GM12892 (cell line): Measurements from ENCODE around the gene CAMTA1.

Experiments
- DNase-seq: peaks from one replicate; pipeline ENCODE4 v3.0.0; 2011; ENCODE audit not compliant: insufficient read length
- FAIRE-seq: peaks from 2 replicates; lab custom pipeline; 2011; peaks lifted over from hg19 to GRCh38; lab: Jason Lieb, UNC
- POLR2A ChIP-seq: IDR thresholded peaks from 2 replicates; pipeline ENCODE4 v1.6.1; 2011; ENCODE audit warnings: low read depth, low read length, control low read depth
- POLR2AphosphoS5 ChIP-seq: IDR thresholded peaks from 2 replicates; pipeline ENCODE4 v1.6.1; 2011; ENCODE audit warnings: low read depth, low read length, control low read depth
- TAF1 ChIP-seq: IDR thresholded peaks from 2 replicates; pipeline ENCODE4 v1.6.1; 2011; ENCODE audit warnings: low read depth, mild to moderate bottlenecking, control low read depth, low read length, borderline replicate concordance

Gene CAMTA1

GRCh38 chr1:6848816-6849215 lies 63.6 kb downstream of the CAMTA1 start:
- TF ChIP-seq POLR2AphosphoS5 (no peak), POLR2A (no peak), TAF1 (no peak)
- no peak for DNase-seq
- FAIRE-seq = no peak

GRCh38 chr1:6850537-6850936 lies 65.3 kb downstream of the CAMTA1 start:
- TF ChIP-seq TAF1 (no peak), POLR2A (no peak), POLR2AphosphoS5 (no peak)
- no peak for DNase-seq
- FAIRE-seq = no peak

GRCh38 chr1:6852136-6852890 lies 67.1 kb downstream of the CAMTA1 start:
- TF ChIP-seq POLR2AphosphoS5 (no peak), TAF1 (no peak), POLR2A (no peak)
- no peak for FAIRE-seq

GRCh38 chr1:6854166-6854565 lies 68.9 kb downstream of the CAMTA1 start:
- no peak for FAIRE-seq
- DNase-seq = no peak
- TF ChIP-seq TAF1 = no peak
- no peak for TF ChIP-seq POLR2A
- TF ChIP-seq POLR2AphosphoS5 = no peak

More at GRCh38 chr1:6852136-6852890, 67.1 kb downstream of the CAMTA1 start:
- no peak for DNase-seq

DNA sequence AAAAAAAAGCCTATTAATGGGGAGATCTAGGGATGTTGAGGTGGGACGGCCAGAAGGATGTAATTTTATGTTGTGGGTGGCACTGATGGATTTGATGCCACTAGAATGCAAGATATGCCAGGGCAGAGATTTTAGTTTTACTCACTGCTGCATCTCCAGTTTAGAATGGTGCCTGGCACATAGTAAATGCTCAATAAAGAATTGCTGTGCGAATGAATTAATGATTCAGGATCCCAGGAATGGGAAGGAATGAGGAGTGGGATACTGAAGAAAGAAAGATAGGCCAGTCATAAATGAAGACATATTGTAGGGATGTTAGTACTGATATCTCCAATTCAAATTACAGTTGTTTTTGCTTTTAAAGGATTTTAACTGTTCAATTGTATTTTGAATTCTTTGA lies 72.6 kb downstream of the CAMTA1 start:
- FAIRE-seq (no peak), DNase-seq (no peak)
- TF ChIP-seq TAF1 (no peak), POLR2AphosphoS5 (no peak), POLR2A (no peak)

DNA sequence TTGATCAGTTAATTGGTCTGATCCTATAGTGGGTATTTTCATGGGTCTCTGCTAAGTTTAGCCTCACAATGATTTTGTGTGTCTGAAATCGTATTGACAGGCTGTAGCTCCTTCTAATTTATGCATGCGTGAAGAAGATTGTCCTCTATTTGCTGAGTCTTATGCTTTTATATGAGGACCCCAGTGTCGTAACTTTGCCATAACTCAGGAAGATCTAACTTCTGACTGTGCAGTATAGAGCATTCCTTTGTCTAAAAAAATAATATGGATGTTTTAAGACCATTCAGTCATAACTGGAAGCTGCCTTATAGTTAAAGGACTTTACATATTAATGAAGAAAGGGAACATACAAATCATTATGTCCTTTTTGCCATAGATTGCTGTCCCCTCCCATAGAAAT lies 73.3 kb downstream of the CAMTA1 start:
- DNase-seq (no peak), FAIRE-seq (no peak)
- TF ChIP-seq POLR2A = no peak
- no peak for TF ChIP-seq POLR2AphosphoS5
- TF ChIP-seq TAF1 = no peak

- FAIRE-seq (no peak), DNase-seq (no peak)
- TF ChIP-seq POLR2AphosphoS5 (no peak), POLR2A (no peak), TAF1 (no peak)
These were observed 74.4 kb downstream of the CAMTA1 start for GRCh38 chr1:6859415-6860343.

- no peak for DNase-seq
- no peak for TF ChIP-seq TAF1
- TF ChIP-seq POLR2AphosphoS5 = no peak
- TF ChIP-seq POLR2A = no peak
- FAIRE-seq = no peak
These were observed 75.1 kb downstream of the CAMTA1 start for GRCh38 chr1:6860401-6860800.

- TF ChIP-seq TAF1 (no peak), POLR2AphosphoS5 (no peak), POLR2A (no peak)
- FAIRE-seq (peak; percentile 44), DNase-seq (no peak)
These were observed 75.9 kb downstream of the CAMTA1 start for GRCh38 chr1:6861075-6861724.

DNA sequence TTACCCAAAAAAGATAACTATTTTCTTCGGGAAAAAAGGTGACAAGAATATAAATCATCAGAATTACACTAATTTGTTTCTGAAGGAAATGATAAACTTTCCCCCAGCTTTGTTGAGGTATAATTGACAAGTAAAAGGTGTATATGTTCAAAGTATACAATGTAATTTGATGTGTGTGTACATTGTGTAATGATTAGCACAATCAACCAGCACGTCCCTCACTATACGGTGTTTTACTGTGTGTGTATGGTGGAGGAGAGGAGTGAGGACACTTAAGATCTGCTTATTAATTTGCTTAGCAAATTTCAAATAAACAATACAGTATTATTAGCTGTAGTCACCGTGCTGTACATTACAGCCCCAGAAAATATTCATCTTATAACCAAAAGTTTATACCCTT lies 77.7 kb downstream of the CAMTA1 start:
- no peak for DNase-seq
- no peak for FAIRE-seq
- TF ChIP-seq TAF1 (no peak), POLR2A (no peak), POLR2AphosphoS5 (no peak)

DNA sequence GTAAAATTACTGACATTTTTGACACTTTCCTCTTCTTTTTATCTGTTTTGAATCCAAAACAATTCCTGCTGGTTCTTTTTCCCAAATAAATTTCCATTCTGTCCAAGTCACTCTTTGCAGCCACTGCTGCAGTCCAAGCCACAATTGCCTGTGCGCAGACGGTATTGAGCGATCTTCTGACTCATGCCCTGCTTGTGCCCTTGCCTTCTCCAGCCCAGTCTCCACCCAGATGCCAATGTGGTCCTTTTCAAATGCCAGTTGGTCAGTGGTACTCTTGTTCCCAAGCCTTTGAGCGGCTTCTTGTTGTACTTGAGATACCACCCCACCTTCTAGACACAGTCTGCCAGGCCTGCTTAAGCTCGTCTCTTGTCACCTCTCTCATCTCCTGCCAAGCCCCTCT lies 78.9 kb downstream of the CAMTA1 start:
- FAIRE-seq = no peak
- DNase-seq = no peak
- TF ChIP-seq TAF1 = no peak
